ENCODE results near the gene MED9.

Gene MED9

DNA sequence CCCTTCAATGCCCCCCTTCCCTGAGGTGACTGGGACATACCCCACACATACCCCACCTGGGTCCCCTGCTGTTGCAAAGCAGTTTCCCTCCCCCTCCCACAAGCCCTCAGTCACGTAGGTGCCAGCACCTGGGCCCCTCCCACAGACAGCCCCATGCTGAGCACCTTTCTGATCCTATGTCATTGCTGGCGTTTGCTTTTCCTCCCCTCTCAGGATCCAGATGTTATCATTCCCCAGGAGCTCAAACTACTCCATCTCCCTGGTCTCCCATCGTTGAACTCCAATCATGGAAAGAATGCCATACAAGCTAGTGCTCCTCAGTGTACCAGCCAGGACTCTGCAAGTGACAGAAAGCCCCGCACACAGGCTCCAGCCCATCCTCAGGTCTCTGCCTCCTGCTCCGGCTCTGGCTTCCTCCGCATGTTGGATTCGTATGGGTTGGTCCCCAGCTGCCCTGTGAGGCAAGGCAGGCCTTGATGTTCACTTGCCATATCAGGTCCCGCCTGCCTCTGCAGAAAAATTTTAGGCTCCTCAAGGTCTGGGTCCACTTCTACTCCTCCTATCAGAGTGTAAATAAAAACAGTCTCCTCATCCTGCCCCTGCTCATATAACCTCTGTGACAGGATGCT is 31.4 kb upstream of the MED9 start:
- no peak overlapping the region for H4K8ac ChIP-seq (ENCODE audit: low read depth, low read length)
- no peaks in the 10 kb centered on the region for H3K79me1 ChIP-seq (ENCODE audit: low read length)
- H4K12ac ChIP-seq (ENCODE audit: low read depth, low read length) = no peak overlapping the region
- no peak overlapping the region for H2BK5ac ChIP-seq (ENCODE audit: low read depth, low read length, poor library complexity)
- H3K9me3 ChIP-seq (ENCODE audit: insufficient read depth, low read depth, low read length) = peaks cover 6% of the 10 kb centered on the region
- no peak overlapping the region for H2BK120ac ChIP-seq (ENCODE audit: insufficient read depth, low read length, poor library complexity)
- H2AFZ ChIP-seq (ENCODE audit: insufficient read depth, low read length, poor library complexity) = no peak overlapping the region
- H3K27ac ChIP-seq (ENCODE audit: low read depth, low read length) = no peak overlapping the region
- no peak for DNase-seq
- H3K79me2 ChIP-seq (ENCODE audit: control insufficient read depth, insufficient read depth, low read length, poor library complexity) = no peaks in the 10 kb centered on the region
- no peak overlapping the region for H3K9ac ChIP-seq (ENCODE audit: low read length)
- no peak overlapping the region for H4K91ac ChIP-seq (ENCODE audit: low read depth, low read length)
- no peak overlapping the region for H3K4me3 ChIP-seq (ENCODE audit: low read depth, low read length)
- H2AK5ac ChIP-seq (ENCODE audit: low read length) = no peak overlapping the region
- H3K18ac ChIP-seq (ENCODE audit: low read length) = no peak overlapping the region
- no peaks in the 10 kb centered on the region for H3K36me3 ChIP-seq (ENCODE audit: control insufficient read depth in 1 of 2, insufficient read depth in 2 of 2, low read length in 2 of 2)
- H3K23ac ChIP-seq (ENCODE audit: low read length) = no peak overlapping the region
- H3K14ac ChIP-seq (ENCODE audit: low read length) = no peak overlapping the region
- no peaks in the 10 kb centered on the region for H3K27me3 ChIP-seq (ENCODE audit: insufficient read depth, low read length)
- no peak overlapping the region for H3K4me2 ChIP-seq (ENCODE audit: low read length)
- no peak overlapping the region for H3K4ac ChIP-seq (ENCODE audit: low read depth, low read length)
- peaks cover 3 to 5% of the 10 kb centered on the region in 2 experiments for H3K4me1 ChIP-seq (ENCODE audit: control insufficient read depth in 1 of 2, insufficient read depth in 2 of 2, low read length in 2 of 2)
- H2BK12ac ChIP-seq (ENCODE audit: low read length) = no peak overlapping the region
- WGBS (ENCODE audit: extremely low coverage, insufficient coverage, insufficient read length) = no CpG with 5 or more reads among the region's 8 CpGs

DNA sequence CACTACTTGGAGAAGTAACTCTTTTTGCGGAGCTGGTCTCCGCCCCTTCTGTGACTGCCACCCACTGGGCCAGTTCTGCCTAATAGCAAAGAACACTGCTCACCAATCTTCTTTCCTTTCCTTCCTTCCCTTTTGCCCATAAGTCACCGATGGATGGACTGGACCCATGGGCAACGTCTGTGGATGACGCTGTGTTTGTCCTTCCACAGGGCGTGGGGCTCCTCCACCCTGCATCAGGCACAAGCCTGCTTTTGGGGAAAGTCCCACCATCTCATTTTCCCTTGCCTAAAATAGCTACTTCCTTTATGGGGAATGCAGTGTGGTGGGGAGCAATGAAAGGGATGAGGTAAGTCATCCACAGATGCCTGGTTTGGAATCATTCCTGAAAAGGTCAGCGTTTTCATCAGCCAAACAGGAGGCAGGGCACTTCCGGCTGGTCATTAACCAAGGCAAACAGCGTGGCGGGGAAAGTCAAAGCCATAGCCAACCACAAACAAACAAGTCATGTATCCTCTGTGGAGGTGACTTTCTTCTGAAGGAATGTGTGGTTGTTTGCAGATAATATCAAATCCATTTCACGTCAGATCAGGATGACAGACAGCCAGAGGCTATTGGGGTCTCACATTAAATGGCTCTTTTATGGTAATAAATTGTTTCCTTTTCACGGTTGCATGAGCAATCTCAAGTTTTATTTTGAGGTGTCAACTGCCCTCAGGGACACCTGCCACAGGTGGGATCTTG is 30.7 kb upstream of the MED9 start:
- Histone ChIP-seq H3K23ac (ENCODE audit: low read length) (no peak overlapping the region), H3K4me2 (ENCODE audit: low read length) (no peak overlapping the region), H3K36me3 (ENCODE audit: control insufficient read depth in 1 of 2, insufficient read depth in 2 of 2, low read length in 2 of 2) (no peaks in the 10 kb centered on the region), H3K4ac (ENCODE audit: low read depth, low read length) (no peak overlapping the region), H4K91ac (ENCODE audit: low read depth, low read length) (no peak overlapping the region), H4K8ac (ENCODE audit: low read depth, low read length) (no peak overlapping the region), H3K18ac (ENCODE audit: low read length) (no peak overlapping the region), H3K27me3 (ENCODE audit: insufficient read depth, low read length) (no peaks in the 10 kb centered on the region), H3K14ac (ENCODE audit: low read length) (no peak overlapping the region), H3K9ac (ENCODE audit: low read length) (no peak overlapping the region), H3K79me2 (ENCODE audit: control insufficient read depth, insufficient read depth, low read length, poor library complexity) (no peaks in the 10 kb centered on the region), H3K4me3 (ENCODE audit: low read depth, low read length) (no peak overlapping the region), H2BK5ac (ENCODE audit: low read depth, low read length, poor library complexity) (no peak overlapping the region), H3K4me1 (ENCODE audit: control insufficient read depth in 1 of 2, insufficient read depth in 2 of 2, low read length in 2 of 2) (peaks cover 3 to 5% of the 10 kb centered on the region in 2 experiments), H2AFZ (ENCODE audit: insufficient read depth, low read length, poor library complexity) (no peak overlapping the region), H4K12ac (ENCODE audit: low read depth, low read length) (no peak overlapping the region), H3K27ac (ENCODE audit: low read depth, low read length) (no peak overlapping the region), H3K9me3 (ENCODE audit: insufficient read depth, low read depth, low read length) (peaks cover 6% of the 10 kb centered on the region), H2BK120ac (ENCODE audit: insufficient read depth, low read length, poor library complexity) (no peak overlapping the region), H2BK12ac (ENCODE audit: low read length) (no peak overlapping the region), H2AK5ac (ENCODE audit: low read length) (no peak overlapping the region), H3K79me1 (ENCODE audit: low read length) (no peaks in the 10 kb centered on the region)
- no CpG with 5 or more reads among the region's 12 CpGs for WGBS (ENCODE audit: extremely low coverage, insufficient coverage, insufficient read length)
- no peak for DNase-seq

DNA sequence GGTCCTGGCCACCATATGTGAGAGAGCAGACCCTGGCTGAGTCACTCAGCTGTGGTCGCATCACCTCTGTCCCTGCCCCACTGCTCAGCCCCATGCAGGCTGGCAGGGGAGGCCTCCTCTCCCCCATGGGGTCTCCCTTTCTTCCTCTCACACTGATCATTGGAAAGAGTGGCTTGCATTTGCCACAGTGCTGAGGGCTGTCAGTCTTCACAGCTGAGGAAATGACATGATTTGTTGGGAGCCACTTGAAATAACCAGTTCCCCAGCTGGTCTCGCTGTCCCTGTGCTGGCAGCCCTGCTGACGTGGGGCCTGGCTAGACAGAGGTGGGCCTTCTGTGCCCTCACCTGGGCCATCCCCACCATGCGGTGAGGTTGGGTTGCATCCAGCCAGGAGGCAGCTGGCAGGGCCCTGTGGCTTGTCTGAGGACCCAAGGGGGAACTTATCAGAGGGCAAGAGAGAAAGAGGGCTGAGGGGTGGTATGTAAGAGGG is 30.1 kb upstream of the MED9 start:
- Histone ChIP-seq H3K4ac (ENCODE audit: low read depth, low read length) (no peak overlapping the region), H3K79me2 (ENCODE audit: control insufficient read depth, insufficient read depth, low read length, poor library complexity) (no peaks in the 10 kb centered on the region), H2BK120ac (ENCODE audit: insufficient read depth, low read length, poor library complexity) (no peak overlapping the region)

DNA sequence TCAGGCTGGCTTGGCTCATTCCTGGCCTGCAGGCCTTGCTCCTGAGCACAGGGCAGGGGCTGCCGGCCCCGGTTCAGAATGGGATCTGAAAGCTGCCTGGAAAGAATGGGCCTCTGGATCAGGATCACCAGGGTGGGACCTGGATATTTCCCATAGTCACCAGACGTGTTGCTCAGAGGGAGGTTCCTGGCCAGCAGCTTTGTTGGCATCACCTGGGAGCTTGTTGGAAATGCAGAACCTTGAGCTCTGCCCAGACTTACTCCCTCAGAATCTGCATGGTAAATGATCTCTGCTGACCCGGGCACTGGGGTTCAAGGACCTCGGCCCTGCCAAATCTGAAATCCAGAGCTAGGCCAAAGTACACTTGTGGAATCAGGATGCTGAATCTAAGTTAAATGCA is 29.5 kb upstream of the MED9 start:
- Histone ChIP-seq H3K27me3 (ENCODE audit: insufficient read depth, low read length) (no peaks in the 10 kb centered on the region), H3K36me3 (ENCODE audit: control insufficient read depth in 1 of 2, insufficient read depth in 2 of 2, low read length in 2 of 2) (no peaks in the 10 kb centered on the region), H2BK12ac (ENCODE audit: low read length) (no peak overlapping the region), H3K4me1 (ENCODE audit: control insufficient read depth in 1 of 2, insufficient read depth in 2 of 2, low read length in 2 of 2) (peaks cover 3 to 5% of the 10 kb centered on the region in 2 experiments), H3K9me3 (ENCODE audit: insufficient read depth, low read depth, low read length) (peaks cover 6% of the 10 kb centered on the region), H3K4me2 (ENCODE audit: low read length) (no peak overlapping the region), H3K4me3 (ENCODE audit: low read depth, low read length) (no peak overlapping the region), H2AK5ac (ENCODE audit: low read length) (no peak overlapping the region), H3K9ac (ENCODE audit: low read length) (no peak overlapping the region), H3K23ac (ENCODE audit: low read length) (no peak overlapping the region), H2BK5ac (ENCODE audit: low read depth, low read length, poor library complexity) (no peak overlapping the region), H4K91ac (ENCODE audit: low read depth, low read length) (no peak overlapping the region), H3K18ac (ENCODE audit: low read length) (no peak overlapping the region), H3K79me2 (ENCODE audit: control insufficient read depth, insufficient read depth, low read length, poor library complexity) (no peaks in the 10 kb centered on the region), H3K4ac (ENCODE audit: low read depth, low read length) (no peak overlapping the region), H2AFZ (ENCODE audit: insufficient read depth, low read length, poor library complexity) (no peak overlapping the region), H4K8ac (ENCODE audit: low read depth, low read length) (no peak overlapping the region), H3K79me1 (ENCODE audit: low read length) (no peaks in the 10 kb centered on the region), H3K27ac (ENCODE audit: low read depth, low read length) (no peak overlapping the region), H2BK120ac (ENCODE audit: insufficient read depth, low read length, poor library complexity) (no peak overlapping the region), H4K12ac (ENCODE audit: low read depth, low read length) (no peak overlapping the region), H3K14ac (ENCODE audit: low read length) (no peak overlapping the region)
- WGBS (ENCODE audit: extremely low coverage, insufficient coverage, insufficient read length) = no CpG with 5 or more reads among the region's 5 CpGs
- no peak for DNase-seq

More for the DNA sequence above, 30.1 kb upstream of the MED9 start:
- no peak overlapping the region for H3K4me3 ChIP-seq (ENCODE audit: low read depth, low read length)
- H4K8ac ChIP-seq (ENCODE audit: low read depth, low read length) = no peak overlapping the region
- peaks cover 3 to 5% of the 10 kb centered on the region in 2 experiments for H3K4me1 ChIP-seq (ENCODE audit: control insufficient read depth in 1 of 2, insufficient read depth in 2 of 2, low read length in 2 of 2)
- H3K9me3 ChIP-seq (ENCODE audit: insufficient read depth, low read depth, low read length) = peaks cover 6% of the 10 kb centered on the region
- H4K12ac ChIP-seq (ENCODE audit: low read depth, low read length) = no peak overlapping the region
- no peak overlapping the region for H3K9ac ChIP-seq (ENCODE audit: low read length)
- H4K91ac ChIP-seq (ENCODE audit: low read depth, low read length) = no peak overlapping the region
- H2BK12ac ChIP-seq (ENCODE audit: low read length) = no peak overlapping the region
- H3K14ac ChIP-seq (ENCODE audit: low read length) = no peak overlapping the region
- H3K27ac ChIP-seq (ENCODE audit: low read depth, low read length) = no peak overlapping the region
- no peak overlapping the region for H2AFZ ChIP-seq (ENCODE audit: insufficient read depth, low read length, poor library complexity)
- H3K79me1 ChIP-seq (ENCODE audit: low read length) = no peaks in the 10 kb centered on the region
- H2BK5ac ChIP-seq (ENCODE audit: low read depth, low read length, poor library complexity) = no peak overlapping the region
- H3K4me2 ChIP-seq (ENCODE audit: low read length) = no peak overlapping the region
- no CpG with 5 or more reads among the region's 4 CpGs for WGBS (ENCODE audit: extremely low coverage, insufficient coverage, insufficient read length)
- H3K18ac ChIP-seq (ENCODE audit: low read length) = no peak overlapping the region
- no peaks in the 10 kb centered on the region for H3K36me3 ChIP-seq (ENCODE audit: control insufficient read depth in 1 of 2, insufficient read depth in 2 of 2, low read length in 2 of 2)
- H3K23ac ChIP-seq (ENCODE audit: low read length) = no peak overlapping the region
- H3K27me3 ChIP-seq (ENCODE audit: insufficient read depth, low read length) = no peaks in the 10 kb centered on the region
- no peak for DNase-seq
- no peak overlapping the region for H2AK5ac ChIP-seq (ENCODE audit: low read length)

All from trophoblast cell (in vitro differentiated cells and primary cell).